Skeletal muscle tissue (tissue), 4 donors: ENCODE measurements around the gene CASP6. TPM values are rescaled to one million over a fixed set of nuclear protein-coding genes. Genes with fewer than 3 reads are reported as not detected.

Experiments used
- H3K27ac ChIP-seq: one replicate; pipeline ENCODE4 v1.7.0; 2013; ENCODE audit warnings: mild to moderate bottlenecking, low read depth, low read length, inconsistent platforms
- H3K27me3 ChIP-seq, 3 donors: one replicate each; pipeline ENCODE4 v1.7.0; 2013; ENCODE audit warnings: low read length in 3 of 3; ENCODE audit not compliant: control insufficient read depth in 3 of 3, insufficient read depth in 3 of 3
- H3K36me3 ChIP-seq, 3 donors: one replicate each; pipeline ENCODE4 v1.7.0; 2013; ENCODE audit warnings: low read length in 3 of 3; ENCODE audit not compliant: control insufficient read depth in 3 of 3, insufficient read depth in 3 of 3
- H3K4me1 ChIP-seq, 3 donors: one replicate each; pipeline ENCODE4 v1.7.0; 2013; ENCODE audit warnings: low read length in 3 of 3, mild to moderate bottlenecking in 3 of 3; ENCODE audit not compliant: control insufficient read depth in 3 of 3, insufficient read depth in 3 of 3
- H3K4me3 ChIP-seq, 3 donors: one replicate each; pipeline ENCODE4 v1.7.0; 2013; ENCODE audit warnings: low read length in 3 of 3
- H3K9ac ChIP-seq, 3 donors: one replicate each; pipeline ENCODE4 v1.7.0; 2013; ENCODE audit warnings: low read length in 3 of 3, mild to moderate bottlenecking in 3 of 3, moderate library complexity in 2 of 3, low read depth in 1 of 3
- H3K9me3 ChIP-seq, 3 donors: one replicate each; pipeline ENCODE4 v1.7.0; 2013; ENCODE audit warnings: low read length in 3 of 3; ENCODE audit not compliant: control insufficient read depth in 3 of 3
- total RNA-seq: library from RNA; depleted of rRNA; stranded (reverse); fragments of >200 nt; gene quantifications from one replicate; pipeline ENCODE4 v1.2.3, GENCODE V29; 2014
- donor health status: Osteomylitis.

The CASP6 gene
- total RNA-seq, 1 donor from 2014 or later, result 14.6 TPM

DNA sequence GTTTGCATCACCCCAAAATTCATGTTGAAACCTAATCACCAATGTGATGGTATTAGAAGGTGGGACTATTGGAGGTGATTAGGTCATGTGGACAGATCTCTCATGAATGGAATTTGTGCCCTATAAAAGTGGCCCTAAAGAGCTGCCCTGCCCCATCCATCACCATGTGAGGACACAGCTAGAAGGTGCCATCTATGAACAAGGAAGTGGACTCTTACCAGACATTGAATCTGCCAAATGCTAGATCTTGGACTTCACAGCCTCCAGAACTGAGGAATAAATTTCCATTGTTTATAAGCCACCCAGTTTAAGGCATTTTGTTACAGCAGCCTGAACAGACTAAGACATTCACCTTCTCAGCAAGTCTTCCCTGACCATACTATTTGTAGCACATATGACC, 19.1 kb upstream of the CASP6 start:
- no peaks in the 10 kb centered on the region for H3K9me3 ChIP-seq
- no peaks in the 10 kb centered on the region for H3K4me1 ChIP-seq

DNA sequence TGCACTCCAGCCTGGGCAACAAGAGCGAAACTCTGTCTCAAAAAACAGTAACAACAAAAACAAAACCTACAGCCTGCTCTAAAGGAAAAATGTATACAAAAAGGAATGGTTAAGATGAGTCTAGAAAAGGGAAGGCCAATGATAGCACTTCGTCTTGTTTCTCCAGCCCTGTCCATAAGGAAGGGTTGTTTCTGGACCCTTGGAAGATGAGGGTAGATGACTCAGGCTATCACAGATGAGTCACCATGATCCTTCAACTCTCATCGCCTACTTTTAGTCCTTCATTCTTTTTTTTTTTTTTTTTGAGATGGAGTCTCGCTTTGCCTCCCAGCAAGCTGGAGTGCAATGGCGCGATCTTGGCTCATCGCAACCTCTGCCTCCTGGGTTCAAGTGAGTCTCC, 17.8 kb upstream of the CASP6 start:
- no peaks in the 10 kb centered on the region for H3K27me3 ChIP-seq
- H3K9ac ChIP-seq, result no peak overlapping the region
- no peaks in the 10 kb centered on the region for H3K4me1 ChIP-seq
- no peak overlapping the region for H3K4me3 ChIP-seq
- H3K27ac ChIP-seq, result no peak overlapping the region
- H3K36me3 ChIP-seq, result peaks cover 3 to 14% (median 8%) of the 10 kb centered on the region in 3 donors
- H3K9me3 ChIP-seq, result no peaks in the 10 kb centered on the region

More for the DNA sequence above, 19.1 kb upstream of the CASP6 start:
- H3K4me3 ChIP-seq, result no peak overlapping the region
- peaks cover 0 to 2% (median 0%) of the 10 kb centered on the region in 3 donors for H3K36me3 ChIP-seq
- H3K27me3 ChIP-seq, result no peaks in the 10 kb centered on the region
- H3K9ac ChIP-seq, result no peak overlapping the region
- H3K27ac ChIP-seq, result no peak overlapping the region

DNA sequence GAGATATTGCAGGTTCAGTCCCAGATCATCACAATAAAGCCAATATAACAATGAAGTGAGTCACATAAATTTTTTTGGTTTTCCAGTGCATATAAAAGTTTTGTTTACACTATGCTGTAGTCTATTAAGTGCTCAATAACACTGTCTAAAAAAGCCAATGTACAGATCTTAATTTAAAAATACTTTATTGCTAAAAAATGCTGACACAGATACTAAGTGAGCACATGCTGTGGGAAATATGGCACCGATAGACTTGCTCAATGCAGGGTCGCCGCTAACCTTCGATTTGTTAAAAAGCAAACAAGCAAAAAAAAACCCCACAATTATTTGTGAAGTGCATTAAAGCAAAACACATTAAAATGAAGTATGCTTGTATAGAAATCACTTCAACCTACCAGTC, 16.4 kb upstream of the CASP6 start:
- Histone ChIP-seq H3K4me3 (no peak overlapping the region), H3K27me3 (no peaks in the 10 kb centered on the region), H3K9me3 (no peaks in the 10 kb centered on the region), H3K27ac (no peak overlapping the region), H3K36me3 (peaks cover 3 to 14% (median 8%) of the 10 kb centered on the region in 3 donors), H3K9ac (no peak overlapping the region), H3K4me1 (no peaks in the 10 kb centered on the region)

DNA sequence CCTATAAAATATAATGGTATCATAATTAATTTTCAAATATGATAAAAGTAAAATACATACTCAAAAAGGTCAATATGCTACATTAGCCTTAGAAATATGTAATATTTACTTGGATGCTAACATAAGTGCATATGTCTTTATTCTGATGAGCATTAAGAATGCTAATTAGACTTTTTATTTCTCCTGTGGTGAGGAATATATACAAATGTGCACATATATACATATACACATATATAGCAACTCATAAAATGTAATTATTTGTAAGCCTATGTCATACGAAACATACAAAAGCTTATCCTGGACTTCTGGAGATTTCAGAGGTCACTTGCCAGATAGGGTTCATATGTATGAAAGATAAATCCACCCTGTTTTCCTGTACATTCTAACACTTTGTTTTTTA, 15.5 kb upstream of the CASP6 start:
- Histone ChIP-seq H3K4me1 (no peaks in the 10 kb centered on the region), H3K36me3 (peaks cover 3 to 17% (median 14%) of the 10 kb centered on the region in 3 donors), H3K9me3 (no peaks in the 10 kb centered on the region), H3K4me3 (no peak overlapping the region), H3K27me3 (no peaks in the 10 kb centered on the region), H3K9ac (no peak overlapping the region), H3K27ac (no peak overlapping the region)

DNA sequence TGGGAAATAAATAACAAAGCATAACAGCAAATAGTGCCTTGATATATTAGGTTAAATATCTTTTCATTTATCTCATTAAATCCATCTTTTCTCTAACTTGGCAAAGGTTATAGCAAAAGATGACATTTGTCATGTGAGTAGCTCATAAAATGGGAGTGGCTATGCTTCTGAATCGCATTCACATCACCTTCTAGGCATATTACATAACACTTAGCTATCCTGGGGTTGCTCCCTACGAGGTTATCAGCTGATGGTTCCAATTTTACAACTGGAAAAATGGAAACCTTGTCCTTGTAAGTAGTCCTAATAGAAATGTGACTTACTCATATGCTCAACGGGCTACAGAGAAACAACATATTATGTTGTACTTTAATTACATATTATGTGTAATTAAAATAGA, 10.3 kb upstream of the CASP6 start:
- Histone ChIP-seq H3K27me3 (no peaks in the 10 kb centered on the region), H3K36me3 (peaks cover 6 to 24% (median 22%) of the 10 kb centered on the region in 3 donors), H3K27ac (no peak overlapping the region), H3K4me3 (no peak overlapping the region), H3K9me3 (no peaks in the 10 kb centered on the region), H3K9ac (no peak overlapping the region), H3K4me1 (no peaks in the 10 kb centered on the region)

DNA sequence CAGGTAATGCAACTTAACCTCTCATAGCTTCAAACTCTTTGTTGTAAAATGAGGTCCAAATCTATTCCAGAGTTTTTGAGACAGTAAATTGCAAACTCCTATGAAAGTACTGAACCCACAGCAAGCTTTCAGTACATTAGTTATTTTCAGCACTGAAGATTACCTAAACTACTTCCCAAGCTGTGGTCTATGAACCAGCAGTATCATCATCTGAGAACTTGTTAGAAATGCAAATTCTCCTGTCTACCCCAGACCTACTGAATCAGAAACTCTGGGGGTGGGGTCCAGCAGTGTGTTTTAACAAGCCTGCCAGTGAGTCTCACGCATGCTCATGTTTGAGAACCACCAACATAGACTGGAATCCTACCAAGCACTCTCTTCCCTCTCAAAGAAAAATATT, 5.7 kb upstream of the CASP6 start:
- Histone ChIP-seq H3K9me3 (no peaks in the 10 kb centered on the region), H3K36me3 (peaks cover 3 to 17% (median 10%) of the 10 kb centered on the region in 3 donors), H3K27me3 (no peaks in the 10 kb centered on the region), H3K4me3 (no peak overlapping the region), H3K27ac (no peak overlapping the region), H3K4me1 (no peaks in the 10 kb centered on the region), H3K9ac (no peak overlapping the region)

DNA sequence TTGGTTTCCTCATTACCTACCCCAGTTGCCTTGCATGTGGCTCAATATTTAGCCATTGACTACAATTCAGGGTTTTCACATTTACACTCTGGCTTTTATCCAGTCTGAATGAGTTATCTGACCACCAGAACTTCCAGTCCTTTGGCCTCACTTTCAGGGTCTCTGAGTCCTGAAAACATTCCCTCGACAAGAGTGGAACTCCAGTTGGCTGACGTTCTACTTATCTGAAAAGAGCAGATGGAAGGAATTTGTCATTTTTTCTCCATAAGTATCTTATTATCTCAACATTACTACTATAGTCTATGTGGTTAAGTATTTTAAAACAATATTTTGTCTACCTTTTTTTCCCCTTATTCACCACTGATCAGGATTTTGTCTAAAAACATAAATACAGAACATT, 5.2 kb upstream of the CASP6 start:
- Histone ChIP-seq H3K9me3 (no peaks in the 10 kb centered on the region), H3K36me3 (peaks cover 3 to 12% (median 8%) of the 10 kb centered on the region in 3 donors), H3K4me3 (no peak overlapping the region), H3K9ac (no peak overlapping the region), H3K4me1 (peaks cover 3 to 4% (median 4%) of the 10 kb centered on the region in 3 donors), H3K27me3 (no peaks in the 10 kb centered on the region), H3K27ac (no peak overlapping the region)

DNA sequence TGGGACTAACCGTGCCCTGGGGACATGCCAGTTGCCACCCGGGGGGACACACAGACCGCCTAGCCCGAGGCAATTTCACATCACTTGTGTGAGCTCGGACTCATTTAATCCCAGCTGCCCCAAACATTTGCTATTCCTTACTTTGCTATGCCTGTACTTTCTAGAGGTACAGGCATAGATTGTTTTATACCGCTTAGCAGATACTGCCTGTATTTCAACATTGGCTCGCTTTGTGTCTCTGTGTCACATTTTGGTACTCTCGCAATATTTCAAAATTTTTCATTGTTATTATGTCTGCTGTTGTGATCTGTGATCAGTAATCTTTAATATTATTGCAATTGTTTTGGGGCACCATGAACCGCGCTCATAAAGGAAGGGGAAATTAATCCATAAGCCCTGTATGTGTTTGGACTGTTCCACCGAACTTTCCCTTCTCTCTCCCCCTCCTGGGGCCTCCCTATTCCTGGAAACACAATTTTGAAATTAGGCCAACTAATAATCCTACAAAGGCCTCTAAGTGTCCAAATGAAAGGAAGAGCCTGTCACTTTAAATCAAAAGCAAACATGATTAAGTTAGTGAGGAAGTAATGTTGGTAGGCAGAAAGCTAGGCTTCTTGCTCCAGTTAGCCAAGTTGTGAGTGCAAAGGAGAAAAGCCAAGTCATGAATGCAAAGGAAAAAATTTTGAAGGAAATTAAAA, 568 bp upstream of the CASP6 start:
- peak overlapping the region; percentile 76 to 82 (median 78) for H3K9ac ChIP-seq

DNA sequence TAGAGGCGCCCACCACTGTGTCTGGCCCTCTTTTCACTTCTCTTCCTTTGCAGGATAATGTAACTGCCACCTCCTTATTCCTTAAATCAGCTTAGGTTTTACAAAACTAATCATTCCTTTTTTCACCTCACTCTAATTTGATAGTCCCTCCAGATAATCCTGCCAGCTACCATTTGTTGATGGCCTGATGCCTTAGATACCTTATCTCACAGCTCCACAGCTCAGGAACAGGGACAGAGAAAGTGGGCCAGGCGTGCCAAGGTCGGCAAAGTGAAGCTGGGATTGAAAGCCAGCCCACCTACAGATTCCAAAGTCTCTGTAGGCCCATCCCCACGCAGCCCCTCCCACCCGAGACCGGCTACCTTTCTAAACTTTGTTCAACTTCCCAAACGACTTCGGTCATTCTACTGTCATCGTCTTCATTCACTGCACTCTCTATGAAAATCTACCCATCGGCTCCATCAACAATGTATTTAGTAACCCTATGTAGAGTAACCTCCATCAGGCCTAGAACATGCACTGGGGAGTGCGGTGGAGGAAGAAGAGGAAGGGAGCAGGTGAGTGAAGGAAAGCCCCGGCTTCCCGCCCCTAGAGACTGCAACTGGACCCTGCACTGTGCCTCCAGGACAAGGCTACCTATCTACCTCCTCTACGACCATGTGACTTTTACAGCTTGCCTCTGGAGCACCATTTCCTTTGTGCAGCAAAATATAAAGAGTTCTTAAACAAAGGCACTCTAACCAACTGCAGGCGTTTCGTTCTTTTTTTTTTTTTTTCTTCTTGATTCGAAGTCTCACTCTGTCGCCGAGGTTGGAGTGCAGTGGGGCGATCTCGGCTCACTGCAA, 1.5 kb downstream of the CASP6 start:
- peak overlapping the region; percentile 82 to 92 (median 92) for H3K4me3 ChIP-seq
- peaks cover 8 to 11% (median 9%) of the 10 kb centered on the region in 3 donors for H3K4me1 ChIP-seq
- peak overlapping the region; percentile 72 for H3K27ac ChIP-seq
- no peaks in the 10 kb centered on the region for H3K27me3 ChIP-seq
- H3K9ac ChIP-seq, result peak overlapping the region in 2 of 3 donors; percentile 76 to 82
- peaks cover 0 to 5% (median 0%) of the 10 kb centered on the region in 3 donors for H3K36me3 ChIP-seq
- H3K9me3 ChIP-seq, result no peaks in the 10 kb centered on the region

More for the DNA sequence above, 568 bp upstream of the CASP6 start:
- Histone ChIP-seq H3K27me3 (no peaks in the 10 kb centered on the region), H3K36me3 (peaks cover 0 to 5% (median 3%) of the 10 kb centered on the region in 3 donors), H3K9me3 (no peaks in the 10 kb centered on the region), H3K4me1 (peaks cover 8 to 11% (median 9%) of the 10 kb centered on the region in 3 donors), H3K27ac (peak overlapping the region; percentile 72), H3K4me3 (peak overlapping the region; percentile 82 to 92 (median 92))
